Gastroesophageal sphincter (tissue), 4 donors: ENCODE measurements around the gene YOD1. TPM values are rescaled to one million over a fixed set of nuclear protein-coding genes. Genes with fewer than 3 reads are reported as not detected.

ENCODE experiments used
- ATAC-seq: fragments of 150-250 bp; one replicate; pipeline ENCODE4 v1.9.1; 2016; ENCODE audit warnings: mild to moderate bottlenecking, moderate library complexity
- H3K27ac ChIP-seq, 4 donors: fragments of 200-600 bp; sonication (generic) in 3 of 4; 1 replicate in 3 of 4; 2 replicates in 1 of 4; pipeline ENCODE4 v1.5.1; 2016 to 2019
- H3K27me3 ChIP-seq: fragments of 200-600 bp; sonication (generic); one replicate; pipeline ENCODE4 v1.5.1; 2019
- H3K36me3 ChIP-seq, 2 donors: fragments of 200-600 bp; sonication (generic); one replicate each; pipeline ENCODE4 v1.5.1; 2019; ENCODE audit warnings: control low read depth in 1 of 2
- H3K4me1 ChIP-seq, 3 donors: fragments of 200-600 bp; sonication (generic); 1 replicate in 2 of 3; 2 replicates in 1 of 3; pipeline ENCODE4 v1.5.1; 2016 to 2019; ENCODE audit warnings: control low read depth in 2 of 3
- H3K4me3 ChIP-seq, 2 donors: fragments of 200-600 bp; sonication (generic); one replicate each; pipeline ENCODE4 v1.5.1; 2019; ENCODE audit warnings: mild to moderate bottlenecking in 1 of 2, moderate library complexity in 1 of 2
- H3K9me3 ChIP-seq, 3 donors: fragments of 200-600 bp; sonication (generic); one replicate each; pipeline ENCODE4 v1.5.1; 2017 to 2019; ENCODE audit warnings: control low read depth in 2 of 3
- CTCF ChIP-seq, 4 experiments: fragments of 200-600 bp in 2 of 4; fragments of 450-650 bp in 2 of 4; sonication (generic) in 1 of 4; IDR thresholded peaks; one replicate each; pipeline ENCODE4 v1.5.1; 2017 to 2019; ENCODE audit warnings: antibody characterized with exemption in 4 of 4, mild to moderate bottlenecking in 2 of 4, moderate library complexity in 2 of 4
- EP300 ChIP-seq: sonication (generic); formaldehyde crosslinking; IDR thresholded peaks from one replicate; pipeline ENCODE4 v1.6.1; 2017; ENCODE audit warnings: antibody characterized with exemption, mild to moderate bottlenecking
- POLR2A ChIP-seq, 2 donors: fragments of 450-650 bp; IDR thresholded peaks; one replicate each; pipeline ENCODE4 v1.6.1; 2017; ENCODE audit warnings: antibody characterized with exemption in 2 of 2, mild to moderate bottlenecking in 2 of 2, moderate library complexity in 1 of 2
- POLR2AphosphoS5 ChIP-seq: sonication (generic); formaldehyde crosslinking; IDR thresholded peaks from one replicate; pipeline ENCODE4 v1.6.1; 2017; ENCODE audit warnings: antibody characterized with exemption
- WGBS, 2 donors: methylation state at CpG; one replicate each; pipeline ENCODE4 v1.1.5; 2018; ENCODE audit warnings: low coverage in 1 of 2; 5-methylcytosine and 5-hydroxymethylcytosine counted together
- total RNA-seq, 4 donors: library from RNA; depleted of rRNA; stranded (reverse); fragments of >200 nt; gene quantifications; one replicate each; pipeline ENCODE4 v1.1.0, GENCODE V29; 2016

YOD1 gene
- total RNA-seq, 4 donors from 2014 or later, result 6.9 to 11.7 (median 8.8) TPM

- Histone ChIP-seq H3K4me1 (no peaks in the 10 kb centered on the region), H3K27me3 (no peaks in the 10 kb centered on the region), H3K9me3 (no peaks in the 10 kb centered on the region), H3K27ac (no peak overlapping the region), H3K4me3 (no peak overlapping the region), H3K36me3 (peaks cover 0 to 98% of the 10 kb centered on the region in 2 donors)
- no peak for ATAC-seq
- no CpG with 5 or more reads among the region's 5 CpGs for WGBS, 2 donors
- TF ChIP-seq POLR2AphosphoS5 (no peak), EP300 (no peak), CTCF (IDR thresholded peaks at IDR 0.05) (no peak), POLR2A (IDR thresholded peaks at IDR 0.05) (no peak)
Measured at GRCh38 chr1:207069858-207070506, 19.0 kb upstream of the YOD1 start.

- Histone ChIP-seq H3K36me3 (peaks cover 0 to 98% of the 10 kb centered on the region in 2 donors), H3K27me3 (no peaks in the 10 kb centered on the region), H3K27ac (no peak overlapping the region), H3K9me3 (no peaks in the 10 kb centered on the region), H3K4me3 (no peak overlapping the region), H3K4me1 (no peaks in the 10 kb centered on the region)
- TF ChIP-seq EP300, result no peak
- no peak for TF ChIP-seq POLR2AphosphoS5
- no peak for TF ChIP-seq POLR2A (IDR thresholded peaks at IDR 0.05)
- no peak for TF ChIP-seq CTCF (IDR thresholded peaks at IDR 0.05)
- WGBS, 2 donors, result 90% methylated on average over 2 of the region's 3 CpGs; no CpG with 5 or more reads in 1 of the 2 donors
- no peak for ATAC-seq
Measured at GRCh38 chr1:207069061-207069460, 18.1 kb upstream of the YOD1 start.

GRCh38 chr1:207067665-207068064, 16.7 kb upstream of the YOD1 start:
- TF ChIP-seq CTCF (IDR thresholded peaks at IDR 0.05), result no peak
- no peak for TF ChIP-seq POLR2A (IDR thresholded peaks at IDR 0.05)
- TF ChIP-seq POLR2AphosphoS5, result no peak
- no peak for TF ChIP-seq EP300
- Histone ChIP-seq H3K27ac (no peak overlapping the region), H3K36me3 (peaks cover 0 to 98% of the 10 kb centered on the region in 2 donors), H3K4me1 (no peaks in the 10 kb centered on the region), H3K9me3 (no peaks in the 10 kb centered on the region), H3K27me3 (no peaks in the 10 kb centered on the region), H3K4me3 (no peak overlapping the region)
- WGBS, 2 donors, result 85 to 92% methylated on average over 3 to 4 of the region's 5 CpGs
- no peak for ATAC-seq

- 48 to 51% methylated on average over 3 of the region's 3 CpGs for WGBS, 2 donors
- peaks cover 0 to 98% of the 10 kb centered on the region in 2 donors for H3K36me3 ChIP-seq
- H3K9me3 ChIP-seq, result no peaks in the 10 kb centered on the region
- TF ChIP-seq POLR2A (IDR thresholded peaks at IDR 0.05) (no peak), EP300 (no peak), POLR2AphosphoS5 (no peak), CTCF (IDR thresholded peaks at IDR 0.05) (no peak)
- H3K4me1 ChIP-seq, result no peaks in the 10 kb centered on the region
- no peak overlapping the region for H3K27ac ChIP-seq
- no peaks in the 10 kb centered on the region for H3K27me3 ChIP-seq
- H3K4me3 ChIP-seq, result no peak overlapping the region
- ATAC-seq, result no peak
Measured at GRCh38 chr1:207067185-207067584, 16.2 kb upstream of the YOD1 start.

- peaks cover 0 to 94% of the 10 kb centered on the region in 2 donors for H3K36me3 ChIP-seq
- WGBS, 2 donors, result 80% methylated on average over 6 of the region's 8 CpGs; no CpG with 5 or more reads in 1 of the 2 donors
- no peak for TF ChIP-seq EP300
- TF ChIP-seq POLR2AphosphoS5, result no peak
- no peak for TF ChIP-seq CTCF (IDR thresholded peaks at IDR 0.05)
- TF ChIP-seq POLR2A (IDR thresholded peaks at IDR 0.05), result no peak
- H3K4me1 ChIP-seq, result no peaks in the 10 kb centered on the region
- no peak overlapping the region for H3K4me3 ChIP-seq
- no peak for ATAC-seq
- no peaks in the 10 kb centered on the region for H3K9me3 ChIP-seq
- H3K27me3 ChIP-seq, result no peaks in the 10 kb centered on the region
- no peak overlapping the region for H3K27ac ChIP-seq
Measured at GRCh38 chr1:207064561-207064960, 13.6 kb upstream of the YOD1 start.
